Large intestine (tissue), 3 donors: ENCODE measurements around the gene EEA1. TPM values are rescaled to one million over a fixed set of nuclear protein-coding genes. Genes with fewer than 3 reads are reported as not detected.

Experiments
- DNase-seq, 2 donors: peaks; one replicate each; pipeline versions ENCODE4 v3.0.0 to v3.0.0-alpha.2; 2013
- H3K27ac ChIP-seq: one replicate; pipeline ENCODE4 v1.5.1; 2013; ENCODE audit warnings: low read length
- H3K27me3 ChIP-seq: 2 replicates; pipeline ENCODE4 v1.6.1; 2013; ENCODE audit warnings: low read length; ENCODE audit not compliant: control insufficient read depth, insufficient read depth
- H3K36me3 ChIP-seq: 2 replicates; pipeline ENCODE4 v1.6.1; 2013; ENCODE audit warnings: low read length; ENCODE audit not compliant: control insufficient read depth, insufficient read depth
- H3K4me1 ChIP-seq: one replicate; pipeline ENCODE4 v1.6.1; 2013; ENCODE audit warnings: low read length; ENCODE audit not compliant: control insufficient read depth, insufficient read depth
- H3K4me3 ChIP-seq: one replicate; pipeline ENCODE4 v1.5.1; 2013; ENCODE audit warnings: low read length
- H3K9me3 ChIP-seq: one replicate; pipeline ENCODE4 v1.6.1; 2013; ENCODE audit warnings: mild to moderate bottlenecking, low read depth, low read length, moderate library complexity; ENCODE audit not compliant: control insufficient read depth
- WGBS: methylation state at CpG from one replicate; pipeline ENCODE4 v1.1.5; 2013; ENCODE audit warnings: low lambda C conversion rate; ENCODE audit not compliant: insufficient coverage; 5-methylcytosine and 5-hydroxymethylcytosine counted together
- polyA plus RNA-seq: library from polyadenylated mRNA; unstranded; fragments of 120-200 nt; gene quantifications from one replicate; pipeline ENCODE4 v1.2.1, GENCODE V29; 2013

Gene EEA1
- polyA plus RNA-seq, 1 donor, result 15.5 TPM

- Histone ChIP-seq H3K36me3 (no peaks in the 10 kb centered on the region), H3K9me3 (no peaks in the 10 kb centered on the region), H3K27ac (no peak overlapping the region), H3K27me3 (no peaks in the 10 kb centered on the region), H3K4me1 (no peaks in the 10 kb centered on the region), H3K4me3 (no peak overlapping the region)
- WGBS, result no CpG with 5 or more reads among the region's 5 CpGs
- no peak for DNase-seq
These were observed 24.7 kb upstream of the EEA1 start for GRCh38 chr12:92953747-92954146.

- Histone ChIP-seq H3K27me3 (no peaks in the 10 kb centered on the region), H3K4me3 (no peak overlapping the region), H3K27ac (no peak overlapping the region), H3K4me1 (no peaks in the 10 kb centered on the region), H3K36me3 (no peaks in the 10 kb centered on the region), H3K9me3 (no peaks in the 10 kb centered on the region)
- 93% methylated on average over 7 of the region's 7 CpGs for WGBS
- no peak for DNase-seq
These were observed 23.3 kb upstream of the EEA1 start for GRCh38 chr12:92952394-92952793.

- no CpG with 5 or more reads among the region's 4 CpGs for WGBS
- no peak for DNase-seq
- H3K4me3 ChIP-seq, result no peak overlapping the region
- H3K27ac ChIP-seq, result no peak overlapping the region
- no peaks in the 10 kb centered on the region for H3K4me1 ChIP-seq
- H3K27me3 ChIP-seq, result no peaks in the 10 kb centered on the region
- no peaks in the 10 kb centered on the region for H3K36me3 ChIP-seq
- no peaks in the 10 kb centered on the region for H3K9me3 ChIP-seq
These were observed 21.9 kb upstream of the EEA1 start for GRCh38 chr12:92951006-92951405.

- WGBS, result no CpG with 5 or more reads among the region's 4 CpGs
- no peaks in the 10 kb centered on the region for H3K36me3 ChIP-seq
- no peaks in the 10 kb centered on the region for H3K9me3 ChIP-seq
- peaks cover 4% of the 10 kb centered on the region for H3K4me1 ChIP-seq
- no peak overlapping the region for H3K4me3 ChIP-seq
- no peak for DNase-seq
- no peaks in the 10 kb centered on the region for H3K27me3 ChIP-seq
- H3K27ac ChIP-seq, result no peak overlapping the region
These were observed 20.9 kb upstream of the EEA1 start for GRCh38 chr12:92950011-92950410.

GRCh38 chr12:92949466-92949865 is 20.4 kb upstream of the EEA1 start:
- Histone ChIP-seq H3K27ac (no peak overlapping the region), H3K27me3 (no peaks in the 10 kb centered on the region), H3K36me3 (no peaks in the 10 kb centered on the region), H3K9me3 (no peaks in the 10 kb centered on the region), H3K4me1 (peaks cover 4% of the 10 kb centered on the region), H3K4me3 (no peak overlapping the region)
- WGBS, result 40% methylated on average over 1 of the region's 1 CpG
- no peak for DNase-seq

GRCh38 chr12:92947589-92948215 is 18.6 kb upstream of the EEA1 start:
- Histone ChIP-seq H3K4me1 (peaks cover 4% of the 10 kb centered on the region), H3K4me3 (no peak overlapping the region), H3K36me3 (no peaks in the 10 kb centered on the region), H3K27ac (no peak overlapping the region), H3K9me3 (no peaks in the 10 kb centered on the region), H3K27me3 (no peaks in the 10 kb centered on the region)
- DNase-seq, result no peak

GRCh38 chr12:92945659-92946220 is 16.6 kb upstream of the EEA1 start:
- DNase-seq, result peak; percentile 60 to 84

GRCh38 chr12:92943482-92944250 is 14.6 kb upstream of the EEA1 start:
- H3K27ac ChIP-seq, result no peak overlapping the region
- no peaks in the 10 kb centered on the region for H3K27me3 ChIP-seq
- 85% methylated on average over 4 of the region's 6 CpGs for WGBS
- H3K36me3 ChIP-seq, result no peaks in the 10 kb centered on the region
- H3K4me1 ChIP-seq, result peaks cover 4% of the 10 kb centered on the region
- no peak for DNase-seq
- H3K9me3 ChIP-seq, result no peaks in the 10 kb centered on the region
- no peak overlapping the region for H3K4me3 ChIP-seq

More at GRCh38 chr12:92945659-92946220, 16.6 kb upstream of the EEA1 start:
- peak overlapping the region; percentile 65 for H3K27ac ChIP-seq
- no peak overlapping the region for H3K4me3 ChIP-seq
- 40% methylated on average over 1 of the region's 2 CpGs for WGBS
- H3K36me3 ChIP-seq, result no peaks in the 10 kb centered on the region
- H3K9me3 ChIP-seq, result no peaks in the 10 kb centered on the region
- H3K4me1 ChIP-seq, result peaks cover 4% of the 10 kb centered on the region
- no peaks in the 10 kb centered on the region for H3K27me3 ChIP-seq

- H3K4me3 ChIP-seq, result no peak overlapping the region
- H3K4me1 ChIP-seq, result peaks cover 4% of the 10 kb centered on the region
- DNase-seq, result no peak
- H3K36me3 ChIP-seq, result no peaks in the 10 kb centered on the region
- no peak overlapping the region for H3K27ac ChIP-seq
- H3K27me3 ChIP-seq, result no peaks in the 10 kb centered on the region
- no peaks in the 10 kb centered on the region for H3K9me3 ChIP-seq
- WGBS, result no CpG with 5 or more reads among the region's 1 CpG
These were observed 13.8 kb upstream of the EEA1 start for GRCh38 chr12:92942905-92943304.

GRCh38 chr12:92939116-92939515 is 10.0 kb upstream of the EEA1 start:
- 80% methylated on average over 1 of the region's 1 CpG for WGBS
- no peak overlapping the region for H3K27ac ChIP-seq
- DNase-seq, result no peak
- H3K4me3 ChIP-seq, result no peak overlapping the region
- no peaks in the 10 kb centered on the region for H3K27me3 ChIP-seq
- H3K9me3 ChIP-seq, result no peaks in the 10 kb centered on the region
- no peaks in the 10 kb centered on the region for H3K4me1 ChIP-seq
- H3K36me3 ChIP-seq, result no peaks in the 10 kb centered on the region
